NCI-H460 (cell line): ENCODE data around the gene EBNA1BP2. TPM values are rescaled to one million over a fixed set of nuclear protein-coding genes. Genes with fewer than 3 reads are reported as not detected.
"Not testable (repeated sequence)": the region's sequence is repeated elsewhere in the genome, so short reads cannot be mapped to it uniquely, and the experiment has no call there.

Source experiments
- DNase-seq: peaks from one replicate; pipeline ENCODE4 v3.0.0-alpha.2; 2016; ENCODE audit warnings: low read depth; ENCODE audit errors: extremely low read depth
- polyA plus RNA-seq: library from polyadenylated mRNA; depleted of rRNA; stranded (reverse); fragments of >200 nt; gene quantifications from 2 replicates; pipeline ENCODE4 v1.2.3, GENCODE V29; 2014; cell fraction: nucleus; rRNA removed
- total RNA-seq: library from RNA; depleted of rRNA; stranded (reverse); fragments of >200 nt; shearing (Covaris generic); gene quantifications from 2 replicates; pipeline ENCODE4 v1.2.3, GENCODE V29; 2014; rRNA removed

The EBNA1BP2 gene
- total RNA-seq, result 152 and 154 TPM in 2 replicates
- polyA plus RNA-seq, result 225 and 257 TPM in 2 replicates

GRCh38 chr1:43171876-43172526, at the start of gene EBNA1BP2, which contains the start of gene CFAP57:
EBNA1BP2 (minus strand) TSS chr1:43172290; CDS start chr1:43172118, 172 bp downstream.
CFAP57 (plus strand) TSS chr1:43172330; CDS start chr1:43172754, 424 bp downstream.
- peak; percentile 84 for DNase-seq

- DNase-seq, result no peak
Measured at GRCh38 chr1:43221797-43222196, 49.7 kb upstream of the EBNA1BP2 start.

- no peak for DNase-seq
Measured at GRCh38 chr1:43220905-43221778, 49.1 kb upstream of the EBNA1BP2 start.

GRCh38 chr1:43217747-43218146, 45.7 kb upstream of the EBNA1BP2 start:
- DNase-seq, result no peak

- no peak for DNase-seq
Measured at GRCh38 chr1:43214501-43215444, 42.7 kb upstream of the EBNA1BP2 start.

- DNase-seq, result not testable (repeated sequence)
Measured at GRCh38 chr1:43208277-43208676, 36.2 kb upstream of the EBNA1BP2 start.

GRCh38 chr1:43207229-43207853, 35.3 kb upstream of the EBNA1BP2 start:
- peak; percentile 90 for DNase-seq

- DNase-seq, result peak; percentile 93
Measured at GRCh38 chr1:43206600-43207228, 34.6 kb upstream of the EBNA1BP2 start.

- no peak for DNase-seq
Measured at GRCh38 chr1:43205671-43206070, 33.6 kb upstream of the EBNA1BP2 start.

- DNase-seq, result no peak
Measured at GRCh38 chr1:43204394-43204793, 32.3 kb upstream of the EBNA1BP2 start.

- no peak for DNase-seq
Measured at GRCh38 chr1:43203859-43204258, 31.8 kb upstream of the EBNA1BP2 start.

- no peak for DNase-seq
Measured at GRCh38 chr1:43199093-43199726, 27.1 kb upstream of the EBNA1BP2 start.

GRCh38 chr1:43197343-43198127, 25.4 kb upstream of the EBNA1BP2 start:
- no peak for DNase-seq

GRCh38 chr1:43194509-43194908, 22.4 kb upstream of the EBNA1BP2 start:
- no peak for DNase-seq

GRCh38 chr1:43188106-43188505, 16.0 kb upstream of the EBNA1BP2 start:
- no peak for DNase-seq

GRCh38 chr1:43184995-43185394, 12.9 kb upstream of the EBNA1BP2 start:
- no peak for DNase-seq

GRCh38 chr1:43184388-43184787, 12.3 kb upstream of the EBNA1BP2 start:
- DNase-seq, result no peak

GRCh38 chr1:43177691-43178090, 5.6 kb upstream of the EBNA1BP2 start:
- DNase-seq, result no peak
